Measurements from ENCODE around the gene APLP2. TPM values are rescaled to one million over a fixed set of nuclear protein-coding genes. Genes with fewer than 3 reads are reported as not detected.

Gene APLP2
- total and polyA plus RNA-seq, 9 of the 15 experiments (the other 6 are each of a cell fraction or from before 2014, with no cell fraction given), result 17.4 to 164 (median 118) TPM

DNA sequence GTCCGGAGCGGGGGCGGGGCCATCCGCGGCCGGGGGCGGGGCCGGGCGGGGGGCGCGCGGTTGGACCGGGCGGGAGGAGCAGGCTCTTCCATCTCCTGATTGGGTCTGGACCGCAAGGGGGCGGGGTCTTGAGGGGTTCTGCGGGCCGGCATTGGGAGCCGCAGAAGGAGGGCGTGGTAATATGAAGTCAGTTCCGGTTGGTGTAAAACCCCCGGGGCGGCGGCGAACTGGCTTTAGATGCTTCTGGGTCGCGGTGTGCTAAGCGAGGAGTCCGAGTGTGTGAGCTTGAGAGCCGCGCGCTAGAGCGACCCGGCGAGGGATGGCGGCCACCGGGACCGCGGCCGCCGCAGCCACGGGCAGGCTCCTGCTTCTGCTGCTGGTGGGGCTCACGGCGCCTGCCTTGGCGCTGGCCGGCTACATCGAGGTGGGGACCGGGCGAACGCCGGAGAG, at the start of gene APLP2 (continued):
- TF ChIP-seq, protein P1, sequence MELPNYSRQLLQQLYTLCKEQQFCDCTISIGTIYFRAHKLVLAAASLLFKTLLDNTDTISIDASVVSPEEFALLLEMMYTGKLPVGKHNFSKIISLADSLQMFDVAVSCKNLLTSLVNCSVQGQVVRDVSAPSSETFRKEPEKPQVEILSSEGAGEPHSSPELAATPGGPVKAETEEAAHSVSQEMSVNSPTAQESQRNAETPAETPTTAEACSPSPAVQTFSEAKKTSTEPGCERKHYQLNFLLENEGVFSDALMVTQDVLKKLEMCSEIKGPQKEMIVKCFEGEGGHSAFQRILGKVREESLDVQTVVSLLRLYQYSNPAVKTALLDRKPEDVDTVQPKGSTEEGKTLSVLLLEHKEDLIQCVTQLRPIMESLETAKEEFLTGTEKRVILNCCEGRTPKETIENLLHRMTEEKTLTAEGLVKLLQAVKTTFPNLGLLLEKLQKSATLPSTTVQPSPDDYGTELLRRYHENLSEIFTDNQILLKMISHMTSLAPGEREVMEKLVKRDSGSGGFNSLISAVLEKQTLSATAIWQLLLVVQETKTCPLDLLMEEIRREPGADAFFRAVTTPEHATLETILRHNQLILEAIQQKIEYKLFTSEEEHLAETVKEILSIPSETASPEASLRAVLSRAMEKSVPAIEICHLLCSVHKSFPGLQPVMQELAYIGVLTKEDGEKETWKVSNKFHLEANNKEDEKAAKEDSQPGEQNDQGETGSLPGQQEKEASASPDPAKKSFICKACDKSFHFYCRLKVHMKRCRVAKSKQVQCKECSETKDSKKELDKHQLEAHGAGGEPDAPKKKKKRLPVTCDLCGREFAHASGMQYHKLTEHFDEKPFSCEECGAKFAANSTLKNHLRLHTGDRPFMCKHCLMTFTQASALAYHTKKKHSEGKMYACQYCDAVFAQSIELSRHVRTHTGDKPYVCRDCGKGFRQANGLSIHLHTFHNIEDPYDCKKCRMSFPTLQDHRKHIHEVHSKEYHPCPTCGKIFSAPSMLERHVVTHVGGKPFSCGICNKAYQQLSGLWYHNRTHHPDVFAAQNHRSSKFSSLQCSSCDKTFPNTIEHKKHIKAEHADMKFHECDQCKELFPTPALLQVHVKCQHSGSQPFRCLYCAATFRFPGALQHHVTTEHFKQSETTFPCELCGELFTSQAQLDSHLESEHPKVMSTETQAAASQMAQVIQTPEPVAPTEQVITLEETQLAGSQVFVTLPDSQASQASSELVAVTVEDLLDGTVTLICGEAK (IDR thresholded peaks at IDR 0.05), result peak; percentile 70
- TF ChIP-seq, protein P1 (CRISPR knock-in tag; IDR thresholded peaks at IDR 0.05), result no peak
- TF ChIP-seq, protein P2, sequence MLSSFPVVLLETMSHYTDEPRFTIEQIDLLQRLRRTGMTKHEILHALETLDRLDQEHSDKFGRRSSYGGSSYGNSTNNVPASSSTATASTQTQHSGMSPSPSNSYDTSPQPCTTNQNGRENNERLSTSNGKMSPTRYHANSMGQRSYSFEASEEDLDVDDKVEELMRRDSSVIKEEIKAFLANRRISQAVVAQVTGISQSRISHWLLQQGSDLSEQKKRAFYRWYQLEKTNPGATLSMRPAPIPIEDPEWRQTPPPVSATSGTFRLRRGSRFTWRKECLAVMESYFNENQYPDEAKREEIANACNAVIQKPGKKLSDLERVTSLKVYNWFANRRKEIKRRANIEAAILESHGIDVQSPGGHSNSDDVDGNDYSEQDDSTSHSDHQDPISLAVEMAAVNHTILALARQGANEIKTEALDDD (IDR thresholded peaks at IDR 0.05), result no peak
- TF ChIP-seq BACH1 (tag; IDR thresholded peaks at IDR 0.05) (no peak), SMARCB1 (IDR thresholded peaks at IDR 0.05; ENCODE audit: insufficient read length, low read depth) (no peak), GABPA (tag; conservative IDR thresholded peaks at IDR 0.05; ENCODE audit: low read depth) (peak; percentile 90), JUNB (CRISPR knock-in tag; conservative IDR thresholded peaks at IDR 0.05) (no peak), ZNF124 (CRISPR knock-in tag; IDR thresholded peaks at IDR 0.05) (no peak), ZNF41 (CRISPR knock-in tag; conservative IDR thresholded peaks at IDR 0.05) (no peak), EWSR1 (IDR thresholded peaks at IDR 0.05; ENCODE audit: borderline replicate concordance, low read depth, partially characterized antibody) (no peak), PCBP2 (IDR thresholded peaks at IDR 0.05; ENCODE audit: low read depth, low read length, poor library complexity, severe bottlenecking) (no peak)
- TF ChIP-seq, protein P3, sequence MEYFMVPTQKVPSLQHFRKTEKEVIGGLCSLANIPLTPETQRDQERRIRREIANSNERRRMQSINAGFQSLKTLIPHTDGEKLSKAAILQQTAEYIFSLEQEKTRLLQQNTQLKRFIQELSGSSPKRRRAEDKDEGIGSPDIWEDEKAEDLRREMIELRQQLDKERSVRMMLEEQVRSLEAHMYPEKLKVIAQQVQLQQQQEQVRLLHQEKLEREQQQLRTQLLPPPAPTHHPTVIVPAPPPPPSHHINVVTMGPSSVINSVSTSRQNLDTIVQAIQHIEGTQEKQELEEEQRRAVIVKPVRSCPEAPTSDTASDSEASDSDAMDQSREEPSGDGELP (CRISPR knock-in tag; IDR thresholded peaks at IDR 0.05; ENCODE audit: borderline replicate concordance), result 0 out of 2 replicates have a peak, but pooled peaks have one; percentile 37
- TF ChIP-seq, protein P4, sequence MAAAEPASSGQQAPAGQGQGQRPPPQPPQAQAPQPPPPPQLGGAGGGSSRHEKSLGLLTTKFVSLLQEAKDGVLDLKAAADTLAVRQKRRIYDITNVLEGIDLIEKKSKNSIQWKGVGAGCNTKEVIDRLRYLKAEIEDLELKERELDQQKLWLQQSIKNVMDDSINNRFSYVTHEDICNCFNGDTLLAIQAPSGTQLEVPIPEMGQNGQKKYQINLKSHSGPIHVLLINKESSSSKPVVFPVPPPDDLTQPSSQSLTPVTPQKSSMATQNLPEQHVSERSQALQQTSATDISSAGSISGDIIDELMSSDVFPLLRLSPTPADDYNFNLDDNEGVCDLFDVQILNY (CRISPR knock-in tag; IDR thresholded peaks at IDR 0.05), result no peak
- TF ChIP-seq, protein P5, sequence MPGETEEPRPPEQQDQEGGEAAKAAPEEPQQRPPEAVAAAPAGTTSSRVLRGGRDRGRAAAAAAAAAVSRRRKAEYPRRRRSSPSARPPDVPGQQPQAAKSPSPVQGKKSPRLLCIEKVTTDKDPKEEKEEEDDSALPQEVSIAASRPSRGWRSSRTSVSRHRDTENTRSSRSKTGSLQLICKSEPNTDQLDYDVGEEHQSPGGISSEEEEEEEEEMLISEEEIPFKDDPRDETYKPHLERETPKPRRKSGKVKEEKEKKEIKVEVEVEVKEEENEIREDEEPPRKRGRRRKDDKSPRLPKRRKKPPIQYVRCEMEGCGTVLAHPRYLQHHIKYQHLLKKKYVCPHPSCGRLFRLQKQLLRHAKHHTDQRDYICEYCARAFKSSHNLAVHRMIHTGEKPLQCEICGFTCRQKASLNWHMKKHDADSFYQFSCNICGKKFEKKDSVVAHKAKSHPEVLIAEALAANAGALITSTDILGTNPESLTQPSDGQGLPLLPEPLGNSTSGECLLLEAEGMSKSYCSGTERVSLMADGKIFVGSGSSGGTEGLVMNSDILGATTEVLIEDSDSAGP (CRISPR knock-in tag; IDR thresholded peaks at IDR 0.05), result no peak
